NCI-H345 (cell line): Measurements from ENCODE around the gene VGF.
"Not testable (repeated sequence)": the region's sequence is repeated elsewhere in the genome, so short reads cannot be mapped to it uniquely, and the experiment has no call there.

Experiments
- DNase-seq: peaks from one replicate; lab custom pipeline; 2025; lab: John Stamatoyannopoulos, UW

The VGF gene

GRCh38 chr7:101165075-101165957, at the start of gene VGF:
Gene VGF (minus strand): TSS chr7:101165569. CDS start chr7:101164843, 726 bp downstream.
- peak; percentile 95 for DNase-seq

DNA sequence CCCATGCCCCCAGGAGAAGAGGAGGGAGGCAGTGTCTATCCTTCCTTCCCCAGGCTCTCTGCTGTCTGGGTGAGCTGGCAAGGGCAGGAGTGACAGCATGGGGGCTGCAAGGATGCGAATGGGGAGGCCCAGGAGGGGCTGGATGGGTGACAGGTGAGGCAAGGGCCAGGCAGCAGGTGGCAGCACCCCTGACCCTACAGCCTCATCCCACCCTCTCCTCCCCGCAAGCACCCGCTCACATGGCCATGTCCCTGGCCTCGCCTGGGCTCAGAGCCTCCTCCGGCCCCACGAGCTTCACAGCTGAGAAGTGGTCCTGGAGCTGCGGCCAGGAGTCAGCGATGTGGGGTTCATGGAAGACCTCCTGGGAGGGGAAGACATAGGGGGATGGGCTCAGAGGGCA, 46.6 kb upstream of the VGF start:
- DNase-seq = no peak

DNA sequence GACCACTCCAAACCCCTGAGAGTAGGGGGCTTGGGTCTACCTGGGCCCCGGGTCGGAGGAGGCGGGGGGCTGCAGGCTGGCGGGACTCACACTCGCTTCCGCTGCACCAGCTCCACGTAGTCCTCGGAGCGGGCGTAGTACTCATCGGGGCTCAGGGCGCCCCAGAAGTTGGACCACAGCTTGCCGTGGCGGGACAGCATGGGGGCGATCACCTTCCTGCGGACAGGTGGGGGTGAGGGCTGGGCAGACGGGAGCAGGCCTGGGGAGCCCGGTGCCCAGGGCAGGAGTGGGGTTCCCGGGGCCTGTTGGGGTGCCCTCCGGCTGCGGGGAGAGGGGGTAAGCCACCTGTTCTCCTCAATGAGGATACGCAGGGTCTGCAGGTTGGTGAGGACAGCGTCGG, 46.1 kb upstream of the VGF start:
- no peak for DNase-seq

GRCh38 chr7:101210143-101210542, 44.8 kb upstream of the VGF start:
- no peak for DNase-seq

GRCh38 chr7:101208794-101209193, 43.4 kb upstream of the VGF start:
- DNase-seq = no peak

- DNase-seq = no peak
These were observed 42.1 kb upstream of the VGF start for GRCh38 chr7:101207459-101207858.

GRCh38 chr7:101206665-101207042, 41.3 kb upstream of the VGF start:
- DNase-seq = no peak

DNA sequence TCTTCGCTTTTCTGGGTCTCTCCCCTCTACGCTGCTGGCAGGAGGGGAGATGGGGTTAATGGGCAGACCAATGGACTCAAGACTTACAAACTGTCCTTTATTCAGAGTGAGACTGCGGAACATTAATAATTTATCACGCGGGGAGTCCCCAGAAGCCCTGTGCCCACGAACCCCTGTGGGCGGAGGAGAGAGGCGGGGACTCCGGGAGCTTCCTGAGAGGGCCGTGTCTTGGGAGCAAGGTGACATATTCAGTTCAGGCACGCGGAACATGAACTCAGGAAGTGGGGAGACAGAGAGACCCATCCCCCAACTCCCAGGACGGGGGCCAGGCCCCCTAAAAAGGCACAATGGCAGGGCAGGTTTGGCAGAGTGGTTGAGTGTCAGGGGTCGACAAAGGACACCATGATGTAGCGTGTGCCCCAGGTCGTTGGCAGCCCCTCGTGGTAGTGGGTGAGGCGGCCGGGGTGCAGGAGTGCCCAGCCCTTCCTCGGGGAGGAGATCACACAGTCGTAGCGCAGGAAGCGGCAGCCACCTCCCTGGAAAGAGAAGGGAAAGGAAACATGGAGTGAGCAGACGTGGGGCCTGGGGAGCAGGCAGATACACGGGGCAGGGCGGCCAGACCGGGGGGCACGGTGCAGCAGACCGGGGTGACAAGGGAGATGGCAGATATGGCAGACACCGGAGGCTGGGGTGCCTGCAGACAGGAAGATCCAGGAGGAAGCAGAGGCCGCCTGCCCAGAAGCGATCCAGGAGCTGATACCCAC, 40.7 kb upstream of the VGF start:
- no peak for DNase-seq

GRCh38 chr7:101203740-101204738, 38.7 kb upstream of the VGF start:
- not testable (repeated sequence) for DNase-seq

- DNase-seq = no peak
These were observed 37.2 kb upstream of the VGF start for GRCh38 chr7:101202603-101202918.

GRCh38 chr7:101201695-101202602, 36.6 kb upstream of the VGF start:
- no peak for DNase-seq

GRCh38 chr7:101200862-101201599, 35.7 kb upstream of the VGF start, which contains the start of gene MOGAT3:
Gene MOGAT3 (minus strand): TSS chr7:101201036. CDS start chr7:101200854, 182 bp downstream.
- no peak for DNase-seq

GRCh38 chr7:101200504-101200861, 35.1 kb upstream of the VGF start:
- no peak for DNase-seq

GRCh38 chr7:101199522-101199921, 34.2 kb upstream of the VGF start:
- DNase-seq = not testable (repeated sequence)

DNA sequence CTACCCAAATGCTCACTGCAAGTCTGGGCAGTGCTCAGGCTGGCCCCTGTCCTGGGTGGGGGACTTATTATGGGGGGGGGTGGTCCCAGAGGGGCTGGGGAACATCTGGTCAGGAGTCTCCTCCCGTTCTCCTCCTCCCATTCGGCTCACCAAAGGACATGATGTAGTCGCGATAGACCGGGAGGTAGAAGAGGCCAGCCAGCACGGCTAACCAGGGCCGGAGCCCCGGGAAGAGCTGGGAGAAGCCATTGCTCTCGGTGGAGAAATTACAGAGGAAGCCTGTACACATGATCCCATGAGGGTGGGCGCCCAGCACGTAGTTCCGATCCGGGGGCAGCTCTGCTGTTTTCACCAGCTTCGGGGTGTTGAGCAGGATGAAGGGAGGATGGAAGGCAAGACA, 33.1 kb upstream of the VGF start:
- DNase-seq = no peak

DNA sequence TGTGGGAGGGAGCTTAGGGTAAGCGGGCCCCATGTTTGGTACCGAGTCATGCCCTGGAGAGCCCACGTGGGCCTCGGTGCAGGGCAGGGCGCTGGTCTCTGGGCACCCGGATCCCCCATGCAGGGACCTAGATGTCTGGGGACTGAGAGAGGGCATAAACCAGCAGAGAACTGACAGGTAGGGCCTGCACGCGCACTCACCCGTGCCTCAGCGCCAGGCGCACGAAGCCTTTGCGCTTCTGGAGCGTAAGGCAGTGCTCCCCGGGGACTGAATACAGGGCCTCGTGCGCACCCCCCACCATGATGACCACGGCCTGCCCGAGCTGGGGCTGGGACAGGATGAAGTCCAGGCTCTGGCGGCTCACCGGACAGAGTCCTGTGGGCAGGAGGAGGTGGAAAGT, 32.6 kb upstream of the VGF start:
- DNase-seq = no peak

DNA sequence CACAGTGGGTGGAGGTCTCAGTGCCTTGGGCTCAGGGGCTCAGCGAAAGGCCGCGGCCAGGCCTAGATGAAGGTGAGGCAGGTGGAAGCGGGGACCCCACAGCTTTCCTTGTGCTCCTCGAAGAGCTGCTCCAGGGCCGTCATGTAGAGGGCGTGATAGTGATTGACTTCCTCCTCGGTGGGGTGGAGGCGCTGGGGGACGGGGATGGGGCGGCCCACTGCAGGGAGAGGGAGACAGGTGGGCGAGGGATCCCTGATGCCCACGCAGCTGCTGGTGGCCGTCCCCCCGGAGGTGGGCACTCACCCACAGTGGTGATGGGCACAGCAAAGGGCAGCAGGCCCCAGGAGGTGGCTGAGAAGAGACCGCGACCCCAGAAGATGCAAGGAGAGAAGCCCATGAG, 30.5 kb upstream of the VGF start:
- DNase-seq = no peak

- no peak for DNase-seq
These were observed 23.7 kb upstream of the VGF start for GRCh38 chr7:101189109-101189508.

GRCh38 chr7:101186844-101187428, 21.6 kb upstream of the VGF start:
- DNase-seq = no peak

DNA sequence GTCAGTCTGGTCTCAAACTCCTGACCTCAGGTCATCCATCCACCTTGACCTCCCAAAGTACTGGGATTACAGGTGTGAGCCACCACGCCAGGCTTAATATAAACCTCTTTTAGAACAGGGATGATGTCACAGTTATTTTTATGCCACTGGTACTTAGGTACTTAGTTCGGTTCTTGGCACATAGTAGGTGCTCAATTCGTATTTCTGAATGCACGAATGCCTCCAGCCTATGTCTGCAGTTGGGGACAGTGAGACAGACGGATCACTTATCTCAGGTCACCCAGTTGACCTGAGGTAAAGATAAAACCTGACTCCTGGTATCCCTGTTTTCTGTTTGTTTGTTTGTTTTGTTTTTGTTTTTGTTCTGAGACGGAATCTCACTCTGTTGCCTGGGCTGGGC, 20.8 kb upstream of the VGF start:
- DNase-seq = no peak
